ENCODE results near the gene EPHB6.

EPHB6 gene

DNA sequence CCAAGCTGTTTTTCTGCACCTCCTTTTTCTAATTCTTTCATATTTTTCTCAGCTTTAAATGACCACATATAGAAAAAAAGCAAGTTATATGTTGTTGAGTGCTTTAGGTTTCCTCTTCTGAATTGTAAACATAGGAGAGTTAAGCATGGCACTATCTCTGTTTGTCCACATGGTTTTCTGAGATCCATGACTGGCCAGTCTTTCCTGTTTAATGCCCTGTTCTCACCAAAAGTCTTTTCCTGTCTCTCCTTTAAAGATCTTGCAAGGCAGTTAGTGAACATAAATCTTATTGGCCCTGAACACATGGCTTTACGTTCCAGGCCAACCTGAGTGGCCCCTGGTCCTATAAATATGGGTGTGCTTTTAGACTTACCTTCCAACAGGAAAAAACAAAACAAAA is 59.2 kb downstream of the EPHB6 start:
- no peaks in the 10 kb centered on the region for H3K36me3 ChIP-seq (ENCODE audit: control insufficient read depth, low read length)
- H3K79me2 ChIP-seq (ENCODE audit: control insufficient read depth, low read length) = no peaks in the 10 kb centered on the region
- H4K20me1 ChIP-seq (ENCODE audit: control insufficient read depth, insufficient read depth, low read depth, low read length) = no peaks in the 10 kb centered on the region
- no peak overlapping the region for H3K4me3 ChIP-seq (ENCODE audit: low read length)
- TF ChIP-seq CTCF (IDR thresholded peaks at IDR 0.05; ENCODE audit: low read depth, low read length, poor library complexity, severe bottlenecking) (no peak), EZH2phosphoT487 (IDR thresholded peaks at IDR 0.05; ENCODE audit: borderline replicate concordance, low read length) (no peak)
- peaks cover 66% of the 10 kb centered on the region for H3K27me3 ChIP-seq (ENCODE audit: control insufficient read depth, low read length)
- no peak overlapping the region for H3K27ac ChIP-seq (ENCODE audit: low read depth, low read length)
- no peaks in the 10 kb centered on the region for H3F3A ChIP-seq (ENCODE audit: control insufficient read depth, insufficient read depth)
- H3K4me1 ChIP-seq (ENCODE audit: control insufficient read depth, low read length) = no peaks in the 10 kb centered on the region
- H3K4me2 ChIP-seq (ENCODE audit: low read length) = no peak overlapping the region
- H3K9me2 ChIP-seq (replicated peaks; ENCODE audit: control insufficient read depth, low read length) = no peaks in the 10 kb centered on the region
- H3K9me3 ChIP-seq (ENCODE audit: control insufficient read depth, insufficient read depth, low read length) = no peaks in the 10 kb centered on the region

DNA sequence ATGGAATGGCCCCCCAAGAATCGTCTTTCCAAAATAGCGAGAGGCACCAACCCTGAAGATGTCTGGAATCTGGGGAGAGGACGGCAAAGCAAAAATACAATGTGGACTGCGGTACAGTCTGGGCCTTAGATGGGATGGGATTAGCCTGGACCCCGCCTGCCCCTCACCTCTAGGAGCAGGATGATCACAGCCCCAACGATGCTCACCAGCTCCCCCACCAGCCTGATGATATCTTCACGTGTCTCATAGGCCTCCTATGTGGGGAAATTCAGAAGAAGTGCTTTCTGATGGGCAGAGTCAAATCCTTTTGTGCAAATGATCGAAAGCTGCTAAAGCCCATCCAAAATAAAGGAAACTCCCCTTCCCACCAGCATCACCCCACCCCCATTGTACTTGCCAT is 60.4 kb downstream of the EPHB6 start:
- Histone ChIP-seq H3K4me3 (ENCODE audit: low read length) (no peak overlapping the region), H3K9me2 (replicated peaks; ENCODE audit: control insufficient read depth, low read length) (no peaks in the 10 kb centered on the region), H3K27ac (ENCODE audit: low read depth, low read length) (no peak overlapping the region), H3K4me2 (ENCODE audit: low read length) (no peak overlapping the region), H3K9me3 (ENCODE audit: control insufficient read depth, insufficient read depth, low read length) (no peaks in the 10 kb centered on the region), H3K36me3 (ENCODE audit: control insufficient read depth, low read length) (no peaks in the 10 kb centered on the region), H3K4me1 (ENCODE audit: control insufficient read depth, low read length) (no peaks in the 10 kb centered on the region), H4K20me1 (ENCODE audit: control insufficient read depth, insufficient read depth, low read depth, low read length) (no peaks in the 10 kb centered on the region), H3K79me2 (ENCODE audit: control insufficient read depth, low read length) (no peaks in the 10 kb centered on the region), H3F3A (ENCODE audit: control insufficient read depth, insufficient read depth) (no peaks in the 10 kb centered on the region), H3K27me3 (ENCODE audit: control insufficient read depth, low read length) (peaks cover 60% of the 10 kb centered on the region)
- TF ChIP-seq CTCF (IDR thresholded peaks at IDR 0.05; ENCODE audit: low read depth, low read length, poor library complexity, severe bottlenecking) (no peak), EZH2phosphoT487 (IDR thresholded peaks at IDR 0.05; ENCODE audit: borderline replicate concordance, low read length) (no peak)

DNA sequence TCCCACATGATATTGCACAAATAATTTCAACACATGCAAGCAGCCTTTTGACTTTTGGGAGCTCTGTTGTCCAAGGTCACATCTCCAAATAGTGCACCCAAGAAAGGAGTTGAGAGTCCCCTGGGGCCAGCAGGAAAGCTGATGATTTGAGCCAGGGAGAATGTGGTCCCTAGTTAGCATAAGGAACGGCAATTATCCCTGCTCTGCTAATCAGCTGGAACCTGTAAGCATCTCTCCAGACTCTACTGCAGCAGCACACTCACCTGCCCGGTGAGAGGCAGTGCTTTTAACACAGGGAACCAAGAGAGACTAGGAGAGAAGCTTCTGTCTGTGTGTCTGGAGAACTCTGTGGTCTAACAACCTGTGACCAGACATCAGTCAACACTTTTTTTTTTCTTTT is 61.6 kb downstream of the EPHB6 start:
- no peak overlapping the region for H3K4me2 ChIP-seq (ENCODE audit: low read length)
- H3K4me1 ChIP-seq (ENCODE audit: control insufficient read depth, low read length) = no peaks in the 10 kb centered on the region
- H3K27me3 ChIP-seq (ENCODE audit: control insufficient read depth, low read length) = peaks cover 49% of the 10 kb centered on the region
- no peak overlapping the region for H3K27ac ChIP-seq (ENCODE audit: low read depth, low read length)
- H3K79me2 ChIP-seq (ENCODE audit: control insufficient read depth, low read length) = no peaks in the 10 kb centered on the region
- no peaks in the 10 kb centered on the region for H3K36me3 ChIP-seq (ENCODE audit: control insufficient read depth, low read length)
- no peaks in the 10 kb centered on the region for H3F3A ChIP-seq (ENCODE audit: control insufficient read depth, insufficient read depth)
- H3K4me3 ChIP-seq (ENCODE audit: low read length) = no peak overlapping the region
- H3K9me3 ChIP-seq (ENCODE audit: control insufficient read depth, insufficient read depth, low read length) = no peaks in the 10 kb centered on the region
- no peaks in the 10 kb centered on the region for H3K9me2 ChIP-seq (replicated peaks; ENCODE audit: control insufficient read depth, low read length)
- TF ChIP-seq CTCF (IDR thresholded peaks at IDR 0.05; ENCODE audit: low read depth, low read length, poor library complexity, severe bottlenecking) = no peak
- TF ChIP-seq EZH2phosphoT487 (IDR thresholded peaks at IDR 0.05; ENCODE audit: borderline replicate concordance, low read length) = no peak
- no peaks in the 10 kb centered on the region for H4K20me1 ChIP-seq (ENCODE audit: control insufficient read depth, insufficient read depth, low read depth, low read length)

- TF ChIP-seq EZH2phosphoT487 (IDR thresholded peaks at IDR 0.05; ENCODE audit: borderline replicate concordance, low read length) (no peak), CTCF (IDR thresholded peaks at IDR 0.05; ENCODE audit: low read depth, low read length, poor library complexity, severe bottlenecking) (no peak)
- H3K27me3 ChIP-seq (ENCODE audit: control insufficient read depth, low read length) = peaks cover 40% of the 10 kb centered on the region
- no peak overlapping the region for H3K27ac ChIP-seq (ENCODE audit: low read depth, low read length)
- H3K4me2 ChIP-seq (ENCODE audit: low read length) = no peak overlapping the region
- no peak overlapping the region for H3K4me3 ChIP-seq (ENCODE audit: low read length)
- no peaks in the 10 kb centered on the region for H3K9me2 ChIP-seq (replicated peaks; ENCODE audit: control insufficient read depth, low read length)
- no peaks in the 10 kb centered on the region for H3K4me1 ChIP-seq (ENCODE audit: control insufficient read depth, low read length)
- no peaks in the 10 kb centered on the region for H3F3A ChIP-seq (ENCODE audit: control insufficient read depth, insufficient read depth)
- no peaks in the 10 kb centered on the region for H4K20me1 ChIP-seq (ENCODE audit: control insufficient read depth, insufficient read depth, low read depth, low read length)
- H3K36me3 ChIP-seq (ENCODE audit: control insufficient read depth, low read length) = no peaks in the 10 kb centered on the region
- no peaks in the 10 kb centered on the region for H3K9me3 ChIP-seq (ENCODE audit: control insufficient read depth, insufficient read depth, low read length)
- no peaks in the 10 kb centered on the region for H3K79me2 ChIP-seq (ENCODE audit: control insufficient read depth, low read length)
Observed at GRCh38 chr7:142917447-142917846, 62.6 kb downstream of the EPHB6 start.

Data from DOHH2 (cell line).